Stimulated activated CD4-positive, alpha-beta T cell treated with anti-CD3 and anti-CD28 coated beads, Interleukin-1b, Interleukin-23, amount 100 ng/mL, for 4 hours (primary cell): ENCODE data around the gene STN1.

Experiments
- DNase-seq, 2 donors: peaks; one replicate each; pipeline ENCODE4 v3.0.0-alpha.2; 2020; ENCODE audit warnings: low read depth in 2 of 2

The STN1 gene

GRCh38 chr10:103929381-103929921 is 11.5 kb upstream of the STN1 start:
- DNase-seq, result no peak

GRCh38 chr10:103928784-103929183 is 10.8 kb upstream of the STN1 start:
- DNase-seq, result no peak

GRCh38 chr10:103926722-103927319 is 8.8 kb upstream of the STN1 start:
- no peak for DNase-seq

GRCh38 chr10:103925591-103925990 is 7.6 kb upstream of the STN1 start:
- no peak for DNase-seq

GRCh38 chr10:103923502-103923901 is 5.5 kb upstream of the STN1 start:
- no peak for DNase-seq

GRCh38 chr10:103922659-103923058 is 4.7 kb upstream of the STN1 start:
- DNase-seq, result no peak

- DNase-seq, result no peak
These were observed 3.8 kb upstream of the STN1 start for GRCh38 chr10:103921750-103922195.

- DNase-seq, result no peak
These were observed 3.3 kb upstream of the STN1 start for GRCh38 chr10:103921248-103921647.

GRCh38 chr10:103919648-103920025 is 1.7 kb upstream of the STN1 start:
- DNase-seq, result no peak

GRCh38 chr10:103917302-103918052 is 507 bp downstream of the STN1 start:
- no peak for DNase-seq

- DNase-seq, result no peak
These were observed 1.1 kb downstream of the STN1 start for GRCh38 chr10:103916876-103917275.

GRCh38 chr10:103916254-103916653 is 1.7 kb downstream of the STN1 start:
- DNase-seq, result no peak

GRCh38 chr10:103915796-103916195 is 2.2 kb downstream of the STN1 start:
- no peak for DNase-seq

GRCh38 chr10:103912759-103913158 is 5.2 kb downstream of the STN1 start:
- no peak for DNase-seq

- DNase-seq, result no peak
These were observed 6.9 kb downstream of the STN1 start for GRCh38 chr10:103911021-103911459.

- no peak for DNase-seq
These were observed 7.5 kb downstream of the STN1 start for GRCh38 chr10:103910442-103911012.

GRCh38 chr10:103905441-103905840 is 12.5 kb downstream of the STN1 start:
- no peak for DNase-seq

- no peak for DNase-seq
These were observed 16.7 kb downstream of the STN1 start for GRCh38 chr10:103901299-103901698.

- no peak for DNase-seq
These were observed 18.7 kb downstream of the STN1 start for GRCh38 chr10:103899312-103899711.

GRCh38 chr10:103897241-103897774 is 20.7 kb downstream of the STN1 start:
- DNase-seq, result no peak

GRCh38 chr10:103896225-103896624 is 21.8 kb downstream of the STN1 start:
- no peak for DNase-seq

- no peak for DNase-seq
These were observed 22.4 kb downstream of the STN1 start for GRCh38 chr10:103895411-103896186.
